GM18519 (cell line): ENCODE results near the gene TRPC6.

ENCODE experiments used
- ATAC-seq: cut with Tn5 transposase; IDR thresholded peaks from one replicate; pipeline ENCODE4 v1.9.1; 2021; ENCODE audit warnings: mild to moderate bottlenecking, moderate library complexity; ENCODE audit not compliant: unreplicated experiment, low FRiP score

TRPC6 gene

GRCh38 chr11:101428918-101429317, 154.9 kb downstream of the TRPC6 start:
- peak; percentile 66 for ATAC-seq

GRCh38 chr11:101407324-101407723, 176.5 kb downstream of the TRPC6 start:
- no peak for ATAC-seq
